Liver (tissue), 9 donors: ENCODE measurements around the gene LHFPL6. TPM values are rescaled to one million over a fixed set of nuclear protein-coding genes. Genes with fewer than 3 reads are reported as not detected.

ENCODE experiments used
- DNase-seq: peaks from one replicate; pipeline ENCODE4 v3.0.0-alpha.2; 2017; ENCODE audit warnings: low spot score
- H3K27ac ChIP-seq, 2 donors: one replicate each; pipeline ENCODE4 v1.7.0; 2013; ENCODE audit warnings: inconsistent platforms in 2 of 2, low read length in 2 of 2, control low read depth in 1 of 2, low read depth in 1 of 2, mild to moderate bottlenecking in 1 of 2
- H3K27me3 ChIP-seq, 4 donors: one replicate each; pipeline versions ENCODE4 v1.6.1 to v1.7.0; 2013; ENCODE audit warnings: low read length in 3 of 4, inconsistent platforms in 1 of 4, mild to moderate bottlenecking in 1 of 4, moderate library complexity in 1 of 4; ENCODE audit not compliant: control insufficient read depth in 4 of 4, insufficient read depth in 4 of 4
- H3K36me3 ChIP-seq, 4 donors: one replicate each; pipeline versions ENCODE4 v1.6.1 to v1.7.0; 2013; ENCODE audit warnings: low read length in 3 of 4, mild to moderate bottlenecking in 3 of 4, low read depth in 1 of 4, moderate library complexity in 1 of 4; ENCODE audit not compliant: control insufficient read depth in 4 of 4, insufficient read depth in 3 of 4
- H3K4me1 ChIP-seq, 4 donors: one replicate each; pipeline versions ENCODE4 v1.6.1 to v1.7.0; 2013; ENCODE audit warnings: low read length in 3 of 4, mild to moderate bottlenecking in 3 of 4, moderate library complexity in 1 of 4; ENCODE audit not compliant: control insufficient read depth in 4 of 4, insufficient read depth in 4 of 4
- H3K4me3 ChIP-seq, 3 donors: one replicate each; pipeline versions ENCODE4 v1.6.1 to v1.7.0; 2013; ENCODE audit warnings: low read length in 3 of 3, control low read depth in 1 of 3, low read depth in 1 of 3, mild to moderate bottlenecking in 1 of 3
- H3K9ac ChIP-seq, 2 donors: one replicate each; pipeline ENCODE4 v1.7.0; 2013; ENCODE audit warnings: low read length in 2 of 2, mild to moderate bottlenecking in 2 of 2, moderate library complexity in 2 of 2, control low read depth in 1 of 2, low read depth in 1 of 2
- H3K9me3 ChIP-seq, 4 donors: one replicate each; pipeline versions ENCODE4 v1.6.1 to v1.7.0; 2013; ENCODE audit warnings: low read length in 3 of 4; ENCODE audit not compliant: control insufficient read depth in 4 of 4
- EGR1 ChIP-seq, 2 donors: IDR thresholded peaks; 2 replicates each; pipeline ENCODE4 v1.6.1; 2016 to 2018; ENCODE audit warnings: antibody characterized with exemption in 2 of 2, low read depth in 2 of 2
- FOXA1 ChIP-seq: IDR thresholded peaks from 2 replicates; pipeline ENCODE4 v1.6.1; 2016; ENCODE audit warnings: antibody characterized with exemption
- FOXA2 ChIP-seq: IDR thresholded peaks from 2 replicates; pipeline ENCODE4 v1.6.1; 2016; ENCODE audit warnings: antibody characterized with exemption
- GABPA ChIP-seq, 2 donors: IDR thresholded peaks in 1 of 2; conservative IDR thresholded peaks in 1 of 2; 2 replicates each; pipeline ENCODE4 v1.6.1; 2016; ENCODE audit warnings: antibody characterized with exemption in 2 of 2, mild to moderate bottlenecking in 1 of 2, moderate library complexity in 1 of 2
- HNF4A ChIP-seq, 2 donors: conservative IDR thresholded peaks; 2 replicates each; pipeline ENCODE4 v1.6.1; 2016; ENCODE audit warnings: antibody characterized with exemption in 2 of 2, mild to moderate bottlenecking in 2 of 2
- HNF4G ChIP-seq: IDR thresholded peaks from 2 replicates; pipeline ENCODE4 v1.6.1; 2016; ENCODE audit warnings: antibody characterized with exemption
- JUND ChIP-seq, 2 donors: IDR thresholded peaks; 2 replicates each; pipeline ENCODE4 v1.6.1; 2016; ENCODE audit warnings: antibody characterized with exemption in 2 of 2
- NR2F2 ChIP-seq: IDR thresholded peaks from 2 replicates; pipeline ENCODE4 v1.6.1; 2016; ENCODE audit warnings: antibody characterized with exemption
- RAD21 ChIP-seq, 2 donors: IDR thresholded peaks; 2 replicates each; pipeline ENCODE4 v1.6.1; 2016; ENCODE audit warnings: antibody characterized with exemption in 2 of 2, mild to moderate bottlenecking in 2 of 2
- RXRA ChIP-seq, 2 donors: IDR thresholded peaks; 2 replicates each; pipeline ENCODE4 v1.6.1; 2017 to 2018; ENCODE audit warnings: antibody characterized with exemption in 2 of 2, mild to moderate bottlenecking in 1 of 2
- TAF1 ChIP-seq: conservative IDR thresholded peaks from 2 replicates; pipeline ENCODE4 v1.6.1; 2016; ENCODE audit warnings: antibody characterized with exemption, mild to moderate bottlenecking
- YY1 ChIP-seq: IDR thresholded peaks from 2 replicates; pipeline ENCODE4 v1.6.1; 2016; ENCODE audit warnings: antibody characterized with exemption, mild to moderate bottlenecking
- WGBS: extraction: QIAGEN DNeasy Blood & Tissue Kit; methylation state at CpG from one replicate; pipeline ENCODE4 v1.1.7; 2013; 5-methylcytosine and 5-hydroxymethylcytosine counted together
- polyA plus RNA-seq, 2 donors: library from polyadenylated mRNA; stranded (reverse) in 1 of 2; unstranded in 1 of 2; fragments of 200-250 nt in 1 of 2; fragments of >200 nt in 1 of 2; fragmentation: Nextera tagmentation in 1 of 2; extraction: Ambion mirVana in 1 of 2; gene quantifications; one replicate each; pipeline versions ENCODE4 v1.2.1 to v1.2.3, GENCODE V29; 2013 to 2015
- total RNA-seq, 2 donors: library from RNA; depleted of rRNA; stranded (reverse); fragments of >200 nt; gene quantifications; one replicate each; pipeline ENCODE4 v1.2.3, GENCODE V29; 2014
- TF ChIP-seq, protein P1 (sequence below): IDR thresholded peaks from 2 replicates; pipeline ENCODE4 v1.6.1; 2016; ENCODE audit warnings: antibody characterized with exemption, mild to moderate bottlenecking
- TF ChIP-seq, protein P2 (sequence below): fragments of 150-350 bp; IDR thresholded peaks from 2 replicates; pipeline ENCODE4 v1.5.1; 2017; ENCODE audit warnings: improper control_type of control experiment, low read depth, low read length; ENCODE audit not compliant: missing input control
- TF ChIP-seq, protein P3 (sequence below): IDR thresholded peaks from 2 replicates; pipeline ENCODE4 v1.6.1; 2016; ENCODE audit warnings: antibody characterized with exemption
- TF ChIP-seq, protein P4 (sequence below): IDR thresholded peaks from 2 replicates; pipeline ENCODE4 v1.6.1; 2016; ENCODE audit warnings: antibody characterized with exemption
- TF ChIP-seq, protein P5 (sequence below): IDR thresholded peaks from 2 replicates; pipeline ENCODE4 v1.6.1; 2016; ENCODE audit warnings: antibody characterized with exemption
- donor health status: healthy.
- donor health status: healthy.
- donor health status: healthy.
- donor health status: healthy.
- donor health status: healthy.

LHFPL6 gene
- total and polyA plus RNA-seq, 4 donors, result 2.6 to 8.3 (median 5.5) TPM

DNA sequence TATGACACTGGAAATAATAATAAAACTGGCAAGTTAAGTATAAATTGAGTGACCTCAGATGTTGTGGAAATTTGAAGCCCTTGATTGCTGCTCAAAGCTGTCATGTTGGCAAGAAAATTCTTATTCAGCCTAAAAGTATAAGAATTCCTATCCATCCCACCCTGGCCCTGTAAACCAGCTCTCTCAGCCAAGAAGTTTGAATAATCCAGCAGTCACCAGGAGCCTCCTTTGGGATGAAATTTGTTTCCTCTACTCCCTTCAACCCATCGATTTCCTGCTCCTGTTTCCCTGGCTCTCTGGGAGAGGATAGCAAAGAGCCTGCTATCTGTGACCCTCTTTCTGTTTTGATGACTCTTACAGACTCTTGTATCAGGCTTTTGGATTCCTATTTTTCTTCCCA is 169.3 kb downstream of the LHFPL6 start:
- no peak for DNase-seq
- 44% methylated on average over 1 of the region's 1 CpG for WGBS
- H3K27me3 ChIP-seq, result no peaks in the 10 kb centered on the region
- peaks cover 0 to 3% (median under 1%) of the 10 kb centered on the region in 4 donors for H3K9me3 ChIP-seq
- no peak for TF ChIP-seq RAD21 (IDR thresholded peaks at IDR 0.05)
- TF ChIP-seq, protein P1, sequence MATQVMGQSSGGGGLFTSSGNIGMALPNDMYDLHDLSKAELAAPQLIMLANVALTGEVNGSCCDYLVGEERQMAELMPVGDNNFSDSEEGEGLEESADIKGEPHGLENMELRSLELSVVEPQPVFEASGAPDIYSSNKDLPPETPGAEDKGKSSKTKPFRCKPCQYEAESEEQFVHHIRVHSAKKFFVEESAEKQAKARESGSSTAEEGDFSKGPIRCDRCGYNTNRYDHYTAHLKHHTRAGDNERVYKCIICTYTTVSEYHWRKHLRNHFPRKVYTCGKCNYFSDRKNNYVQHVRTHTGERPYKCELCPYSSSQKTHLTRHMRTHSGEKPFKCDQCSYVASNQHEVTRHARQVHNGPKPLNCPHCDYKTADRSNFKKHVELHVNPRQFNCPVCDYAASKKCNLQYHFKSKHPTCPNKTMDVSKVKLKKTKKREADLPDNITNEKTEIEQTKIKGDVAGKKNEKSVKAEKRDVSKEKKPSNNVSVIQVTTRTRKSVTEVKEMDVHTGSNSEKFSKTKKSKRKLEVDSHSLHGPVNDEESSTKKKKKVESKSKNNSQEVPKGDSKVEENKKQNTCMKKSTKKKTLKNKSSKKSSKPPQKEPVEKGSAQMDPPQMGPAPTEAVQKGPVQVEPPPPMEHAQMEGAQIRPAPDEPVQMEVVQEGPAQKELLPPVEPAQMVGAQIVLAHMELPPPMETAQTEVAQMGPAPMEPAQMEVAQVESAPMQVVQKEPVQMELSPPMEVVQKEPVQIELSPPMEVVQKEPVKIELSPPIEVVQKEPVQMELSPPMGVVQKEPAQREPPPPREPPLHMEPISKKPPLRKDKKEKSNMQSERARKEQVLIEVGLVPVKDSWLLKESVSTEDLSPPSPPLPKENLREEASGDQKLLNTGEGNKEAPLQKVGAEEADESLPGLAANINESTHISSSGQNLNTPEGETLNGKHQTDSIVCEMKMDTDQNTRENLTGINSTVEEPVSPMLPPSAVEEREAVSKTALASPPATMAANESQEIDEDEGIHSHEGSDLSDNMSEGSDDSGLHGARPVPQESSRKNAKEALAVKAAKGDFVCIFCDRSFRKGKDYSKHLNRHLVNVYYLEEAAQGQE, result no peak
- no peak for TF ChIP-seq FOXA1
- no peak for TF ChIP-seq HNF4G
- no peak for TF ChIP-seq RXRA (IDR thresholded peaks at IDR 0.05)
- TF ChIP-seq, protein P2, sequence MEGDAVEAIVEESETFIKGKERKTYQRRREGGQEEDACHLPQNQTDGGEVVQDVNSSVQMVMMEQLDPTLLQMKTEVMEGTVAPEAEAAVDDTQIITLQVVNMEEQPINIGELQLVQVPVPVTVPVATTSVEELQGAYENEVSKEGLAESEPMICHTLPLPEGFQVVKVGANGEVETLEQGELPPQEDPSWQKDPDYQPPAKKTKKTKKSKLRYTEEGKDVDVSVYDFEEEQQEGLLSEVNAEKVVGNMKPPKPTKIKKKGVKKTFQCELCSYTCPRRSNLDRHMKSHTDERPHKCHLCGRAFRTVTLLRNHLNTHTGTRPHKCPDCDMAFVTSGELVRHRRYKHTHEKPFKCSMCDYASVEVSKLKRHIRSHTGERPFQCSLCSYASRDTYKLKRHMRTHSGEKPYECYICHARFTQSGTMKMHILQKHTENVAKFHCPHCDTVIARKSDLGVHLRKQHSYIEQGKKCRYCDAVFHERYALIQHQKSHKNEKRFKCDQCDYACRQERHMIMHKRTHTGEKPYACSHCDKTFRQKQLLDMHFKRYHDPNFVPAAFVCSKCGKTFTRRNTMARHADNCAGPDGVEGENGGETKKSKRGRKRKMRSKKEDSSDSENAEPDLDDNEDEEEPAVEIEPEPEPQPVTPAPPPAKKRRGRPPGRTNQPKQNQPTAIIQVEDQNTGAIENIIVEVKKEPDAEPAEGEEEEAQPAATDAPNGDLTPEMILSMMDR, result no peak
- TF ChIP-seq FOXA2, result no peak
- TF ChIP-seq, protein P3, sequence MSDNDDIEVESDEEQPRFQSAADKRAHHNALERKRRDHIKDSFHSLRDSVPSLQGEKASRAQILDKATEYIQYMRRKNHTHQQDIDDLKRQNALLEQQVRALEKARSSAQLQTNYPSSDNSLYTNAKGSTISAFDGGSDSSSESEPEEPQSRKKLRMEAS, result no peak
- no peak for TF ChIP-seq JUND (IDR thresholded peaks at IDR 0.05)
- no peak for TF ChIP-seq HNF4A (conservative IDR thresholded peaks at IDR 0.05)
- TF ChIP-seq NR2F2, result no peak
- TF ChIP-seq, protein P4, sequence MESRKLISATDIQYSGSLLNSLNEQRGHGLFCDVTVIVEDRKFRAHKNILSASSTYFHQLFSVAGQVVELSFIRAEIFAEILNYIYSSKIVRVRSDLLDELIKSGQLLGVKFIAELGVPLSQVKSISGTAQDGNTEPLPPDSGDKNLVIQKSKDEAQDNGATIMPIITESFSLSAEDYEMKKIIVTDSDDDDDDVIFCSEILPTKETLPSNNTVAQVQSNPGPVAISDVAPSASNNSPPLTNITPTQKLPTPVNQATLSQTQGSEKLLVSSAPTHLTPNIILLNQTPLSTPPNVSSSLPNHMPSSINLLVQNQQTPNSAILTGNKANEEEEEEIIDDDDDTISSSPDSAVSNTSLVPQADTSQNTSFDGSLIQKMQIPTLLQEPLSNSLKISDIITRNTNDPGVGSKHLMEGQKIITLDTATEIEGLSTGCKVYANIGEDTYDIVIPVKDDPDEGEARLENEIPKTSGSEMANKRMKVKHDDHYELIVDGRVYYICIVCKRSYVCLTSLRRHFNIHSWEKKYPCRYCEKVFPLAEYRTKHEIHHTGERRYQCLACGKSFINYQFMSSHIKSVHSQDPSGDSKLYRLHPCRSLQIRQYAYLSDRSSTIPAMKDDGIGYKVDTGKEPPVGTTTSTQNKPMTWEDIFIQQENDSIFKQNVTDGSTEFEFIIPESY, result no peak
- no peak for TF ChIP-seq YY1
- TF ChIP-seq TAF1, result no peak
- no peak for TF ChIP-seq GABPA (IDR thresholded peaks at IDR 0.05 in 1 of 2, conservative IDR thresholded peaks at IDR 0.05 in 1 of 2)
- H3K4me1 ChIP-seq, result no peaks in the 10 kb centered on the region
- H3K4me3 ChIP-seq, result no peak overlapping the region
- no peaks in the 10 kb centered on the region for H3K36me3 ChIP-seq
- H3K27ac ChIP-seq, result no peak overlapping the region
- H3K9ac ChIP-seq, result no peak overlapping the region

DNA sequence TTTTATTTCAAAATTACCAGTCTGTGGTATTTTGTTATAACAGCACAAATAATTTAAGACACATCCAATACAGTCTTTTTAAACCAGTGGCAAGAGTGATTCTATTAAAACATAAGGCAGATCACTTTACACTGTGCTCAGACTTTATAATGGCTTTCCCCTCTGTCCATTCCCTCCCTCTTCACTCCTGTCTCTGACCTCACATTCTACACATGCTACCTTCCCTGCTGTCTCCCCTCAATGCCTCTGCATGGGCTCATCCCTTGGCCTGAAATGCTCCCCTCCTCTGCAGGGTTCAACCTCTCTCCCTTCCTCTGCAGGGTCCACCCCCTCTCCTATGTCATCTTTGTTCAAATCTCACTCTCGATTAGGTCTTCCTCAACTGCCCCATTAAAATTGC is 170.8 kb downstream of the LHFPL6 start:
- TF ChIP-seq GABPA (IDR thresholded peaks at IDR 0.05 in 1 of 2, conservative IDR thresholded peaks at IDR 0.05 in 1 of 2) (no peak), YY1 (no peak), EGR1 (IDR thresholded peaks at IDR 0.05; ENCODE audit: low read depth in 2 of 2) (no peak), RXRA (IDR thresholded peaks at IDR 0.05) (no peak), RAD21 (IDR thresholded peaks at IDR 0.05) (no peak)
- TF ChIP-seq, protein P2, result no peak
- TF ChIP-seq, protein P5, sequence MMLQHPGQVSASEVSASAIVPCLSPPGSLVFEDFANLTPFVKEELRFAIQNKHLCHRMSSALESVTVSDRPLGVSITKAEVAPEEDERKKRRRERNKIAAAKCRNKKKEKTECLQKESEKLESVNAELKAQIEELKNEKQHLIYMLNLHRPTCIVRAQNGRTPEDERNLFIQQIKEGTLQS, result no peak
- TF ChIP-seq, protein P3, result no peak
- TF ChIP-seq, protein P4, result no peak
- H3K27me3 ChIP-seq, result no peaks in the 10 kb centered on the region
- no peak overlapping the region for H3K4me3 ChIP-seq
- no peak for DNase-seq
- no peaks in the 10 kb centered on the region for H3K9me3 ChIP-seq
- H3K27ac ChIP-seq, result no peak overlapping the region
- no peaks in the 10 kb centered on the region for H3K4me1 ChIP-seq
- WGBS, result 56% methylated on average over 1 of the region's 1 CpG
- H3K9ac ChIP-seq, result no peak overlapping the region
- no peaks in the 10 kb centered on the region for H3K36me3 ChIP-seq
